ENCODE data around the gene MEGF11. TPM values are rescaled to one million over a fixed set of nuclear protein-coding genes. Genes with fewer than 3 reads are reported as not detected.

MEGF11 gene
- total RNA-seq, 1 donor from 2014 or later = 0.60 TPM

- no peaks in the 10 kb centered on the region for H3K36me3 Mint-ChIP-seq (ENCODE audit: insufficient read depth)
- no peak for DNase-seq (ENCODE audit: low spot score, unreplicated experiment)
- H3K9me3 Mint-ChIP-seq (ENCODE audit: low read depth) = no peaks in the 10 kb centered on the region
- H3K4me3 Mint-ChIP-seq (ENCODE audit: low read depth) = no peak overlapping the region
- peaks cover 4% of the 10 kb centered on the region for H3K4me1 Mint-ChIP-seq (ENCODE audit: low read depth)
- TF ChIP-seq CTCF (IDR thresholded peaks at IDR 0.05; ENCODE audit: unreplicated experiment) = no peak
- no peak overlapping the region for H3K27ac Mint-ChIP-seq
- no peaks in the 10 kb centered on the region for H3K27me3 Mint-ChIP-seq
Observed at GRCh38 chr15:65920825-65921309, 332.7 kb downstream of the MEGF11 start.

GRCh38 chr15:65920121-65920520 is 333.4 kb downstream of the MEGF11 start:
- Mint-ChIP-seq H3K4me3 (ENCODE audit: low read depth) (no peak overlapping the region), H3K4me1 (ENCODE audit: low read depth) (peaks cover 4% of the 10 kb centered on the region), H3K27ac (no peak overlapping the region), H3K36me3 (ENCODE audit: insufficient read depth) (no peaks in the 10 kb centered on the region), H3K27me3 (no peaks in the 10 kb centered on the region), H3K9me3 (ENCODE audit: low read depth) (no peaks in the 10 kb centered on the region)
- TF ChIP-seq CTCF (IDR thresholded peaks at IDR 0.05; ENCODE audit: unreplicated experiment) = no peak
- no peak for DNase-seq (ENCODE audit: low spot score, unreplicated experiment)

- Mint-ChIP-seq H3K9me3 (ENCODE audit: low read depth) (no peaks in the 10 kb centered on the region), H3K4me1 (ENCODE audit: low read depth) (peaks cover 4% of the 10 kb centered on the region)
Observed at GRCh38 chr15:65919353-65919752, 334.2 kb downstream of the MEGF11 start.

GRCh38 chr15:65918945-65919344 is 334.6 kb downstream of the MEGF11 start:
- no peak for DNase-seq (ENCODE audit: low spot score, unreplicated experiment)
- Mint-ChIP-seq H3K36me3 (ENCODE audit: insufficient read depth) (no peaks in the 10 kb centered on the region), H3K4me3 (ENCODE audit: low read depth) (no peak overlapping the region), H3K27ac (no peak overlapping the region), H3K9me3 (ENCODE audit: low read depth) (no peaks in the 10 kb centered on the region), H3K4me1 (ENCODE audit: low read depth) (peaks cover 4% of the 10 kb centered on the region), H3K27me3 (no peaks in the 10 kb centered on the region)
- no peak for TF ChIP-seq CTCF (IDR thresholded peaks at IDR 0.05; ENCODE audit: unreplicated experiment)

More at GRCh38 chr15:65919353-65919752, 334.2 kb downstream of the MEGF11 start:
- no peaks in the 10 kb centered on the region for H3K36me3 Mint-ChIP-seq (ENCODE audit: insufficient read depth)
- no peak for DNase-seq (ENCODE audit: low spot score, unreplicated experiment)
- no peaks in the 10 kb centered on the region for H3K27me3 Mint-ChIP-seq
- no peak overlapping the region for H3K27ac Mint-ChIP-seq
- TF ChIP-seq CTCF (IDR thresholded peaks at IDR 0.05; ENCODE audit: unreplicated experiment) = no peak
- no peak overlapping the region for H3K4me3 Mint-ChIP-seq (ENCODE audit: low read depth)

- Mint-ChIP-seq H3K27me3 (no peaks in the 10 kb centered on the region), H3K4me1 (ENCODE audit: low read depth) (peaks cover 4% of the 10 kb centered on the region), H3K36me3 (ENCODE audit: insufficient read depth) (no peaks in the 10 kb centered on the region), H3K4me3 (ENCODE audit: low read depth) (no peak overlapping the region), H3K9me3 (ENCODE audit: low read depth) (no peaks in the 10 kb centered on the region), H3K27ac (no peak overlapping the region)
- no peak for DNase-seq (ENCODE audit: low spot score, unreplicated experiment)
- TF ChIP-seq CTCF (IDR thresholded peaks at IDR 0.05; ENCODE audit: unreplicated experiment) = no peak
Observed at GRCh38 chr15:65918357-65918920, 335.1 kb downstream of the MEGF11 start.
